ENCODE results near the gene LEFTY1.

DNA sequence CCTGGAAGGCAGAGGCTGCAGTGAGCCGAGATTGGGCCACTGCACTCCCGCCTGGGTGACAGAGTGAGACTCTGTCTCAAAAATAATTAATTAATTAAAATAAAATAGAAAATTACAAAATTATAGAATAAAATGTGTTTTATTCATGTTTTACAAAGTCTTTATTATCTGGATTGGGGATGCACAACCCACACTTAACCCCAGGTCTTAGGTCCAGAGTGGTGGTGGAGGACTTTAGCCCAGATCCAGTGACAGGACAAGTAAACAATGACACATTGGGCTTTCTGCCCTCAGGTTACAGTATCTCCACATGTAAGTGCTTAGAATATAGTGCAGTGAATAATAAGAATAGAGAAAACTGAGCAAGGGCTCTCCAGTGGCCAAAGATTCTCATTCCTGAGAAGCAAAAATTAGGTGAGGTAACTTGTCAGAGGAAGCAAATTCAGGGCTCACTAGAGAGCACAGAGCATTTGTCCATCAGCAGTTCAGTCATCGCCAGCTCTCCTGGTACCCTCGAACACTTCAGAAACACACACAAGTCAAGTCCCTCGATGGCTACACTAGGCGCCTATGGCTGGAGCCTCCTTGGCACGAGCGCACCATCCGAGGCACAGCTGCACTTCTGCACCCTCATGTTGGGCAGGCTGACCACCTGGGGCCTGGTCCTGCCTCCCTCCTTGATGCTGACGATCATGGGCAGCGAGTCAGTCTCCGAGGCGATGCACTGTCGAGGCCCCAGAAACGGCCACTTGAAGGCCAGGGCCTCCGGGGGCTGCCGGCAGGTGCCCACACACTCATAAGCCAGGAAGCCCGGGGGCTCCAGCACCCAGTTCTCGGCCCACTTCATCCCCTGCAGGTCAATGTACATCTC lies 2.6 kb downstream of the LEFTY1 start:
- TF ChIP-seq YY1 (IDR thresholded peaks at IDR 0.05; ENCODE audit: extremely low read depth, insufficient replicate concordance, low read depth, low read length) (no peak), EZH2 (IDR thresholded peaks at IDR 0.05) (no peak), TCF7L2 (IDR thresholded peaks at IDR 0.05; ENCODE audit: borderline replicate concordance, extremely low read depth, insufficient read depth, insufficient read length) (no peak), SP1 (IDR thresholded peaks at IDR 0.05; ENCODE audit: low read depth) (no peak), ZFX (IDR thresholded peaks at IDR 0.05) (no peak), RAD21 (IDR thresholded peaks at IDR 0.05; ENCODE audit: low read depth) (no peak)
- TF ChIP-seq, protein P1, sequence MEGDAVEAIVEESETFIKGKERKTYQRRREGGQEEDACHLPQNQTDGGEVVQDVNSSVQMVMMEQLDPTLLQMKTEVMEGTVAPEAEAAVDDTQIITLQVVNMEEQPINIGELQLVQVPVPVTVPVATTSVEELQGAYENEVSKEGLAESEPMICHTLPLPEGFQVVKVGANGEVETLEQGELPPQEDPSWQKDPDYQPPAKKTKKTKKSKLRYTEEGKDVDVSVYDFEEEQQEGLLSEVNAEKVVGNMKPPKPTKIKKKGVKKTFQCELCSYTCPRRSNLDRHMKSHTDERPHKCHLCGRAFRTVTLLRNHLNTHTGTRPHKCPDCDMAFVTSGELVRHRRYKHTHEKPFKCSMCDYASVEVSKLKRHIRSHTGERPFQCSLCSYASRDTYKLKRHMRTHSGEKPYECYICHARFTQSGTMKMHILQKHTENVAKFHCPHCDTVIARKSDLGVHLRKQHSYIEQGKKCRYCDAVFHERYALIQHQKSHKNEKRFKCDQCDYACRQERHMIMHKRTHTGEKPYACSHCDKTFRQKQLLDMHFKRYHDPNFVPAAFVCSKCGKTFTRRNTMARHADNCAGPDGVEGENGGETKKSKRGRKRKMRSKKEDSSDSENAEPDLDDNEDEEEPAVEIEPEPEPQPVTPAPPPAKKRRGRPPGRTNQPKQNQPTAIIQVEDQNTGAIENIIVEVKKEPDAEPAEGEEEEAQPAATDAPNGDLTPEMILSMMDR (IDR thresholded peaks at IDR 0.05 in 2 of 3, conservative IDR thresholded peaks at IDR 0.05 in 1 of 3; ENCODE audit: borderline replicate concordance in 1 of 3, insufficient read depth in 1 of 3, low read depth in 2 of 3, low read length in 2 of 3) = no peak

Measured in HCT116 (cell line).